GM21526 (cell line): ENCODE data around the gene FABP6.
"Not testable (repeated sequence)": the region's sequence is repeated elsewhere in the genome, so short reads cannot be mapped to it uniquely, and the experiment has no call there.

Experiments used
- ATAC-seq: cut with Tn5 transposase; IDR thresholded peaks from one replicate; pipeline ENCODE4 v1.9.1; 2021; ENCODE audit warnings: moderate library complexity; ENCODE audit not compliant: unreplicated experiment, low FRiP score

Gene FABP6

GRCh38 chr5:160219356-160219755 is 9.9 kb upstream of the FABP6 start:
- ATAC-seq, result no peak

- no peak for ATAC-seq
Measured at GRCh38 chr5:160221082-160221481, 8.2 kb upstream of the FABP6 start.

- no peak for ATAC-seq
Measured at GRCh38 chr5:160227012-160227411, 2.3 kb upstream of the FABP6 start.

DNA sequence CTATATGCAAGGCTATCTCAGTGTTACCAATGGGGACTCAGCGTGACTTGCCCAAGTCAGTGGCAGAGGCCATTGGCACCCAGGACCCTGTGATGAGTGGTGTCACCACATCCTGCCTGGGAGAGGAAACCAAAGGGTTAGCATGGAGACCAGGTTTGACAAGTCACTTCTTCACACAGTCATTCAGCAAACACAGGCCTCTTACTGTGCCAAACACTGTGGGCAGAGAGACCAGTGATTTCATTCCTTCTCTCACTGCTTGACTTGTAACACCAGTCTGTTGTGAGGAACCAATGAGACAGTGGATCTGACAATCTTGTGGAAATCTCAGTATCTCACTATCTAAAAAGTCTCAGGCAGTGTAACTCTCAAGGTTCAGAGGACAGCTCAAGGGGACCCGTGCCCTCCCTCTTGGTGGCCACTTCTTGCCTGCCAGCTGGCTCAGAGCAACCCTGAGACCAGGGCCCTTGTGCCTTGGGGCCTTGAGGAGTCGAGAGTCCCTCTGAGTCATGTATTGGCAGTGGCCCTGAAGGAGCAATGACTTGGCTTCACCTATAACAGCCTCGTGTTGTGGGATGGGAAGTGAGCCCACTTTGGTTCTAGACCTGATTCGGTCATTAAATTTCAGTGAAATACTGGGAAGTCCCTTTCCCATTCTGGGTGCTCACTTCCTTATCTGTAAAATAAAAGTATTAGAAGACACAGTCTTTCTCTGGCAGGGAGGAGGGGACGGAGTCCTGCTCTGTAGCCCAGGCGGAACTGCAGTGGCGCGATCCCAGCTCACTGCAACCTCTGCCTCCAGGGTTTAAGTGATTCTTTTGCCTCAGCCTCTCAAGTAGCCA is 1.6 kb downstream of the FABP6 start:
- ATAC-seq, result no peak

GRCh38 chr5:160231783-160232342 is 2.6 kb downstream of the FABP6 start:
- ATAC-seq, result no peak

- ATAC-seq, result no peak
Measured at GRCh38 chr5:160233215-160233614, 3.9 kb downstream of the FABP6 start.

DNA sequence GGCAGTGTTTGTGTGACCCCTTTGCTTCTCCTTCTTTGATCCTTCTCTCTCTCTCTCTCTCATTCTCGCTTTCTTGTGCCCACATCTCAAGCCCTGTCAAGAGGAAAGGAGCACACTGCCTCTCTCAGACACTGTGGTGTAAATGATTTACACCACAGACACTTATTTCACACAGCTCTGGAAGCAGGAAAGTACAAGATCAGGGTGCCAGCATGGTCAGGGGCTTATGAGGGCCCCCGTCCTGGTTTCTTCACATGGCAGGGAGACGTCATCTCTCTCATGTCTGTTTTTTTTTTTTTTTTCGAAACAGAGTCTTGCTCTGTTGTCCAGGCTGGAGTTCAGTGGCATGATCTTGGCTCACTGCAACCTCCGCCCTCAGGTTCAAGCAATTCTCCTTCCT is 6.4 kb downstream of the FABP6 start:
- ATAC-seq, result no peak

DNA sequence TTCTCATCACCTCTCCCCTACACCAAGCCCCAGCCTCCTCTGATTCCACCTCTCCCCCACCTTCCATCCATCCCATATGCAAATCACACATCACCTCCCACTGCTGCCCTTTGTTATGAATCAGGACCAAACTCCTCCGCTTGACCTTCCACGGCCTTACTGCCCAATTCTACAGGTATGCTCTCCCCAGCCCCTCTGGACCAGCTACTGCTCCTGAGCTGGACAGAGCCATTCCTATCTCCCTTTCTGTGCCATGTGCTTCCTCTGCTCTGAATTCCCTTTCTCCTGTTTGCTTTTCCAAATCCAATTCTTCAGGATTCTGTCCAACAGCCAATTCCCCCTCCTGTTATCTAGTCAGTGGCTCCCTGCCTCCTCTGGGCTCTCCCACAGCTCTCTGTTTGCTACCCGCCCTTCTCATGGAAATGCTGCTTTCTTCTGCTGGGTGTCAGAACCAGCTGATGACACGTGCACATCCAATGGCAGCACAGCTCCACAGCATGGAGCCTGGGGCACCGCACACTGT is 8.3 kb downstream of the FABP6 start:
- ATAC-seq, result no peak

DNA sequence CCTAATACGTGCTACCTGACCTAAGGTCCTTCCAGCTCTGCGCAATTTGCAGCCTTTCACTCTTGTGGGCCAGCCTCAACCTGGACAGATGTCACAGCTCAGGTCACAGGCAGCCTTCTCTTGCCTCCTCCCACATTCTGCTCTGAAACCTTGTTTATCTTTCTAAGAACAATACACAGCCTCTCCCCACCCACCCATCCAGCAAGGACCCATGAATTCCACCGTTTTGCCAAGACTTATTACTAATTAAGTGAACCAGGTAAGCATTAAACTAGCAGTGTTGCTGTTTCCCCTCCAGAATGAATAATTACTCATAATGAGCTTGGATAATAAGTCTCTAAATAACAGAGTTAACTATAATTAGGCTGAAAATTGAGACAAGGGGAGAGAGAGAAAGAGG is 11.0 kb downstream of the FABP6 start:
- ATAC-seq, result no peak

DNA sequence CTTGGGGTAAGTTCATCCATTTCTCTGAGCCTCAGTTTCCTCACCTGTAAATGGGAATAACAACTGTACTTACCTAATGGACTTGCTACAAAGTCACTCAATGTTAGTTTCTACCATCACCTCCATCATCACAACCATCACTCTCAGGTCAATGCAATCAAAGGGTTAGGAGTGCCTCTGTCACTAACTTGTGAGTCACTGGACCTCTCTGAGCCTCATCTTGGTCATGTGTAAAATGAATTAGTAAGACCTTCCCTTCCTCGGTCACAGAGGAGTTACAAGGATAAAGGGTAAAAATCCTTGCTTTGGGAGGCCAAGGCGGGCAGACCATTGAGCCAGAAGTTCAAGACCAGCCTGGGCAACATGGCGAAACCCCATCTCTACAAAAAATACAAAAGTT is 12.8 kb downstream of the FABP6 start:
- ATAC-seq, result no peak

DNA sequence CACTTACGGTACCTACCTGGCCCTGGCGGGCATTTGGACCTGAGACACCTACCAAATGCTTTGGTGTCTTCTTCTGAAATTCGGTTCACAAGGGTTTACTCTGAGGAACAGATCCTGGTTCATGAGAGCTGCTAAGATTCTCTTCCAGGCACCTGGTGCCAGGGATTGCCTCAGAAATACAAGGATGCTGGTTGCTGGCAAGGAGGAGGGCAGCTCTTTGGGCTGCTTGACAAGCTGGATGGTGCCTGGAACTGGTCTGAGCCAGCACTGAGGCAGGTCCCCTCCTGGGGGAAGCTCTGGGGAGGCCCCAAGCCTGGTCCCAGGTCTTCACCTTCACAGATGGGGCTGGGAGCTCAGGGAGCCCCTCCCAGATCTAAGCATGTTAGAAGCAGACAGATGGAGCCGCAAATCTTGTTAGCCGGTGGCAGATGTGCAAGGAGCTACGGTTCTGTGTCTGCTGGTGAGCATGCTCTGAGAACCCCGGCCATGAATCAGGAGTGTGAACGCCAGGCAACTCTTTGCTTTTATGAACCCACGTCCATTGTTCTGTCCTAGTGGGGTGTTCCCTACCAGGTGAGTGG is 16.3 kb downstream of the FABP6 start:
- ATAC-seq, result no peak

DNA sequence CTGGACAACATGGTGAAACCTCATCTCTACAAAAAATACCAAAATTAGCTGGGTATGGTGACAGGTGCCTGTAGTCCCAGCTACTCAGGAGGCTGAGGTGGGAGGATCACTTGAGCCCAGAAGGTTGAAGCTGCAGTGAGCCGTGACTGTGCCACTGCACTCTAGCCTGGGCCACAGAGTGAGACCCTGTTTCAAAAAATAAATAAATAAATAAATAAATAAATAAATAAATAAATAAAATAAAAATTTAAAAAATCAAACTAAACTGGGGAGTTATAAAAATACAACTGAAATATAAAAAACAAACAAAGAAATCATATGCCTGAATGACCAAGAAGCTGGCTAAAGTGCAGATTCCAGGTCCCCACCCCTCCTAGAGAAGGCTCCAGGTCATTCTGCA is 20.3 kb downstream of the FABP6 start:
- ATAC-seq, result not testable (repeated sequence)

DNA sequence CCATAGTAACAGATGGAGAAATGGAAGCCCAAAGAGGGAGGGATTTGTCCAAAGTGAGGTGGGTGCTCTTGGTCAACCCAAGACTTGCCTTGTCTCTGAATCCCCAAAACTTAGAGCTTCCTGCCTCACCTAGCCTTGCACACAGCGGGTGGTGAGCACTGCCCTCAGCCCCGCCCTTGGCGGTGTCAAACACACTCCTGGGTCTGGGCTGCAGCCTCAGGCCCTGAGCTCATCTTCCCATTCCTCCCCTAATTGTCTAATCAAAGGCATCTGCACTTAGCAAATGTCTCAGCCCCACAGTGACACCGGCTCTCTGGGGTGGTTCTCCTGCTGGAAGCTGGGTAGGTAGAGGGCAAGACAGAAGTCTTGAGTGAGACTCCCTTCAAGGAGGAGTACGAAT is 20.9 kb downstream of the FABP6 start:
- ATAC-seq, result no peak

- ATAC-seq, result no peak
Measured at GRCh38 chr5:160250826-160251225, 21.5 kb downstream of the FABP6 start.

- no peak for ATAC-seq
Measured at GRCh38 chr5:160251406-160252155, 22.3 kb downstream of the FABP6 start.

GRCh38 chr5:160252916-160253315 is 23.6 kb downstream of the FABP6 start:
- no peak for ATAC-seq

DNA sequence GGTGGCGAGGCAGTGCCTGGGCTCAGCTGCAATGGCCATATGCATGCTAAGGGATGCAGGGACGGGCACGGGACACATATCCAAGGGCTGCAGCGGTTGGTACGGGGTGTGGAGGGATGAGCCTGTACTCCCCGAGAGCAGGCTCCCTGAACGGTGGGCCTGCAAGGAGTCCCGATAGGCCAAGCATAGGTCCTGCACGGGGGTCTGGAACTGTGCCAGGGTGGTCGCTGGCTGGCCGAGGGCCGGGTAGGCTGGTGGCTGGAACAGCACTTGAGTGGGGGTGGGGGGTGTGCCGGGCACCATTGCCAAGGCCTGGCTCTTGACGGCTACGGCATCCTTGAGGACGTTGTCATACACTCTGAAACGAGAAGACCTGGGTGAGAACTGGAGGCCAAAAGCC is 24.1 kb downstream of the FABP6 start:
- ATAC-seq, result no peak

DNA sequence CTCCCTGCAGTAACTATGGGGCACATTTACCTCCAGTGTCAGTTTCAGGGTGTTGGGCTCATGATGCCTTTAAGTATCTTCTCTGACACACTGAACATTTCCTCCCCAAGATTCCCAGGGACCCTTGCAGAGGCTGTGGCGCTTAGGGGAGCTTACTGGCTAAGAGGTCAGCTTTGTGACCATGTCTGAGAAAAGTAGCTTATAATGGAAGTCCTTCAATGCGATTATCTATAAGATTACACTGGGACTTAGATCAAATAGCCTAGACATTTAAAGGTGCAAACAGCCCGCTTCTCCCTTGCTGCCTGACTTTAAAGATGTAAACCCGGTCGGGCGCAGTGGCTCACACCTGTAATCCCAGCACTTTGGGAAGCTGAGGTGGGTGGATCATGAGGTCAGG is 25.4 kb downstream of the FABP6 start:
- ATAC-seq, result no peak

GRCh38 chr5:160259341-160259740 is 30.0 kb downstream of the FABP6 start:
- ATAC-seq, result no peak

- ATAC-seq, result no peak
Measured at GRCh38 chr5:160260006-160260775, 30.9 kb downstream of the FABP6 start.
